A549 (cell line): Measurements from ENCODE around the gene FRMD3. TPM values are rescaled to one million over a fixed set of nuclear protein-coding genes. Genes with fewer than 3 reads are reported as not detected.

Experiments used
- ATAC-seq, 2 experiments: fragments of 200-7000 bp in 1 of 2; fragments of >200 bp in 1 of 2; cut with Nextera tagmentation in 1 of 2; cut with Tn5 transposase in 1 of 2; 3 replicates each; pipeline versions ENCODE4 v1.8.0 to v1.9.1; 2018 to 2020; ENCODE audit warnings: mild to moderate bottlenecking in 1 of 2, moderate library complexity in 1 of 2
- CTCF ChIA-PET: fragments of 300-600 bp; sonication (Branson Sonifier 250); formaldehyde crosslinking; extraction: SDS; loops from one replicate; lab custom pipeline; 2021; ENCODE audit warnings: antibody characterized with exemption, inconsistent platforms; lab: Yijun Ruan, JAX
- POLR2A ChIA-PET: fragments of 350-600 bp; formaldehyde crosslinking; extraction: SDS; loops from one replicate; lab custom pipeline; 2021; ENCODE audit warnings: antibody characterized with exemption, inconsistent platforms; lab: Yijun Ruan, JAX
- DNase-seq, 2 experiments: peaks; one replicate each; pipeline versions ENCODE4 v3.0.0 to v3.0.0-alpha.2; 2011 to 2016; ENCODE audit warnings: low read depth in 1 of 2, low spot score in 1 of 2
- FAIRE-seq: peaks from 2 replicates; lab custom pipeline; 2011; peaks lifted over from hg19 to GRCh38; lab: Jason Lieb, UNC
- H3K27ac ChIP-seq, 2 experiments: fragments of >200 bp; sonication (Bioruptor Twin); formaldehyde crosslinking; 3 replicates each; pipeline ENCODE4 v1.5.1; 2016 to 2017
- H3K4me1 ChIP-seq: fragments of >200 bp; sonication (Bioruptor Twin); formaldehyde crosslinking; 3 replicates; pipeline ENCODE4 v1.6.1; 2016
- H3K4me2 ChIP-seq: fragments of >200 bp; sonication (Bioruptor Twin); formaldehyde crosslinking; 3 replicates; pipeline ENCODE4 v1.6.1; 2016
- H3K4me3 ChIP-seq: fragments of >200 bp; sonication (Bioruptor Twin); formaldehyde crosslinking; 3 replicates; pipeline ENCODE4 v1.5.1; 2016
- H3K9me3 ChIP-seq: fragments of >200 bp; sonication (Bioruptor Twin); formaldehyde crosslinking; 3 replicates; pipeline ENCODE4 v1.6.1; 2016
- CBX8 ChIP-seq: fragments of 200-600 bp; sonication (generic); IDR thresholded peaks from 2 replicates; pipeline ENCODE4 v1.6.1; 2016
- CHD2 ChIP-seq: fragments of 150-350 bp; IDR thresholded peaks from 2 replicates; pipeline ENCODE4 v1.6.1; 2014; ENCODE audit warnings: low read length; ENCODE audit not compliant: partially characterized antibody
- CHD4 ChIP-seq: fragments of 200-600 bp; sonication (generic); IDR thresholded peaks from 2 replicates; pipeline ENCODE4 v1.6.1; 2016; ENCODE audit warnings: antibody characterized with exemption, mild to moderate bottlenecking, borderline replicate concordance
- CTCF ChIP-seq: fragments of >200 bp; sonication (Bioruptor Twin); formaldehyde crosslinking; IDR thresholded peaks from 3 replicates; pipeline ENCODE4 v1.5.1; 2016
- FOSL2 ChIP-seq, 2 experiments: fragments of 450-650 bp in 1 of 2; fragments of >200 bp in 1 of 2; sonication (Bioruptor Twin) in 1 of 2; formaldehyde crosslinking; IDR thresholded peaks; 2 replicates each; pipeline versions ENCODE4 v1.5.0 to v1.6.1; 2016 to 2020; ENCODE audit warnings: mild to moderate bottlenecking in 1 of 2, moderate library complexity in 1 of 2
- GATA3 ChIP-seq: IDR thresholded peaks from 2 replicates; pipeline ENCODE4 v1.6.1; 2012; ENCODE audit warnings: borderline replicate concordance
- HEYL ChIP-seq: fragments of 250-450 bp; sonication (Bioruptor Pico); IDR thresholded peaks from 2 replicates; pipeline ENCODE4 v1.8.0; 2021; ENCODE audit warnings: mild to moderate bottlenecking, moderate library complexity
- HOXB5 ChIP-seq: fragments of 250-450 bp; sonication (Bioruptor Pico); IDR thresholded peaks from 2 replicates; pipeline ENCODE4 v1.5.0; 2020; ENCODE audit warnings: mild to moderate bottlenecking, moderate library complexity
- KDM5A ChIP-seq: fragments of 200-600 bp; sonication (generic); IDR thresholded peaks from 2 replicates; pipeline ENCODE4 v1.6.1; 2016; ENCODE audit warnings: antibody characterized with exemption, mild to moderate bottlenecking
- MAX ChIP-seq: IDR thresholded peaks from 2 replicates; pipeline ENCODE4 v1.6.1; 2012
- MYC ChIP-seq: IDR thresholded peaks from 2 replicates; pipeline ENCODE4 v1.6.1; 2012; ENCODE audit warnings: mild to moderate bottlenecking, inconsistent platforms, low read length, improper control_type of control experiment, borderline replicate concordance
- NFE2L2 ChIP-seq: fragments of 150-350 bp; conservative IDR thresholded peaks from 2 replicates; pipeline ENCODE4 v1.6.1; 2014; ENCODE audit warnings: low read length
- PHF8 ChIP-seq: fragments of 200-600 bp; sonication (generic); IDR thresholded peaks from 2 replicates; pipeline ENCODE4 v1.6.1; 2016; ENCODE audit warnings: low read depth, mild to moderate bottlenecking, antibody characterized with exemption, moderate library complexity, borderline replicate concordance
- POLR2AphosphoS2 ChIP-seq: conservative IDR thresholded peaks from 2 replicates; pipeline ENCODE4 v1.6.1; 2012; ENCODE audit warnings: low read length, improper control_type of control experiment, inconsistent platforms
- RAD21 ChIP-seq, 2 experiments: fragments of >200 bp in 1 of 2; sonication (Bioruptor Twin) in 1 of 2; formaldehyde crosslinking in 1 of 2; IDR thresholded peaks in 1 of 2; conservative IDR thresholded peaks in 1 of 2; 2 replicates in 1 of 2; 3 replicates in 1 of 2; pipeline ENCODE4 v1.6.1; 2012 to 2018; ENCODE audit warnings: inconsistent platforms in 1 of 2
- RARB ChIP-seq: fragments of 250-450 bp; sonication (Bioruptor Pico); IDR thresholded peaks from 2 replicates; pipeline ENCODE4 v1.8.0; 2021; ENCODE audit warnings: mild to moderate bottlenecking, moderate library complexity
- RCOR1 ChIP-seq: fragments of 150-350 bp; IDR thresholded peaks from 2 replicates; pipeline ENCODE4 v1.6.1; 2014; ENCODE audit warnings: antibody characterized with exemption, low read length, low read depth
- RNF2 ChIP-seq: fragments of 200-600 bp; sonication (generic); IDR thresholded peaks from 2 replicates; pipeline ENCODE4 v1.6.1; 2016; ENCODE audit warnings: low read depth, mild to moderate bottlenecking, antibody characterized with exemption, moderate library complexity, borderline replicate concordance
- SREBF2 ChIP-seq: fragments of 450-650 bp; IDR thresholded peaks from 2 replicates; pipeline ENCODE4 v1.6.1; 2014; ENCODE audit warnings: mild to moderate bottlenecking, moderate library complexity
- TP53 ChIP-seq: fragments of 250-450 bp; sonication (Bioruptor Pico); IDR thresholded peaks from 2 replicates; pipeline ENCODE4 v1.5.0; 2021; ENCODE audit warnings: mild to moderate bottlenecking, moderate library complexity
- USF2 ChIP-seq: fragments of 450-650 bp; IDR thresholded peaks from 2 replicates; pipeline ENCODE4 v1.6.1; 2014; ENCODE audit warnings: antibody characterized with exemption
- ZFP36 ChIP-seq: fragments of 450-650 bp; IDR thresholded peaks from 2 replicates; pipeline ENCODE4 v1.6.1; 2014; ENCODE audit warnings: borderline replicate concordance; ENCODE audit not compliant: partially characterized antibody
- ZNF302 ChIP-seq: fragments of 250-450 bp; sonication (Bioruptor Pico); IDR thresholded peaks from 2 replicates; pipeline ENCODE4 v1.9.0; 2021; ENCODE audit warnings: inconsistent platforms, mild to moderate bottlenecking, moderate library complexity
- WGBS: methylation state at CpG from one replicate; pipeline ENCODE4 v1.1.6; 2017; ENCODE audit errors: missing lambda C conversion rate; 5-methylcytosine and 5-hydroxymethylcytosine counted together
- polyA plus RNA-seq, 4 experiments: library from polyadenylated mRNA; depleted of rRNA in 3 of 4; stranded (reverse); fragments of >200 nt; fragmentation: RNase III in 1 of 4; extraction: RNeasy Plus Mini Kit Qiagen cat#74134 plus additional on column Dnase treatment in 1 of 4; gene quantifications; 2 replicates in 3 of 4; 3 replicates in 1 of 4; pipeline ENCODE4 v1.2.3, GENCODE V29; 2011 to 2017
- TF ChIP-seq, protein P1 (sequence below): fragments of 200-600 bp; sonication (generic); IDR thresholded peaks from 2 replicates; pipeline ENCODE4 v1.6.1; 2016; ENCODE audit warnings: antibody characterized with exemption, mild to moderate bottlenecking, moderate library complexity
- TF ChIP-seq, protein P2 (sequence below): fragments of 150-350 bp; IDR thresholded peaks from 2 replicates; pipeline ENCODE4 v1.6.1; 2014; ENCODE audit warnings: low read depth, mild to moderate bottlenecking, low read length

Gene FRMD3
- polyA plus RNA-seq, 2 of the 4 experiments (the other 2 are of a cell fraction): 1.7 to 3.3 TPM

DNA sequence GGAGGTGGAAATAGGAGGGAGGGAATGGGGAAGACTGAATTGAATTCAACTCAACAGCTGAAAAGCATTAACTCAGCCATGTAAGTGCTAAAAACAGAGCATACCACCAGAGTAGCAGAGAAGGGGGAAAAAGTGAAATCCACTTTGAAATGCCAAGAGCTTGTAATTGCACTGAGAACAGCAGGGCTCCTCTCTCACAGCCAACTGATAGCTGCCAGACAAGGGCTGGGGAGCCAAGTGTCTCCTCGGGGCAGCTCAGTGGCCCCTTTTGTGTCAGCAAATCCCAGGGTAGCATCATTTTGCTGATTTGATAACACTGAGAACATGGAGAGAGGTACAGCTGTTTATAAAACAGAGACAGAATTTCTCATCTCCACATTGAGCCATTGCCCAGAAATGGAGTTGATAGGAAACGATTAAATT is 182.5 kb downstream of the FRMD3 start:
- POLR2A ChIA-PET: no interaction called here

DNA sequence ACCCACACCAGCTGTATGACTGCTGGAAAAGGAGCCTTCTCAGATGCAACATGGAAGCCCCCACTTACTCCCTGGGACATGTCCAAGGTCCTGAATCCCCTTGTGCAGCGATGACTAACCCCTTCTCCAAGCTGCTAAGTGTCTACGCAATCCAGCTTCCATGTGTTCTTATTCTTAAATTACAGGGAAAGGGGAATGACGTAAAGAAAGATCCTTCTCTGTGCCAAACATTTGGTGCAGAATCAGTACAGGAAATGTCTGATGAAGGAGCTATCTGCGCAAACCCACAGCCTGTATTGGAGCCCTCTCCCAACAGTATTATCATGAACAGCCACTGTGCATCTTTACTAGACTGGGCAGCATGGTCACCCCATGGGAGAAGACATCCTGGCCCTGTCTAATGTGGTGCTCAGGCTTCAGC is 183.2 kb downstream of the FRMD3 start:
- TF ChIP-seq, protein P1, sequence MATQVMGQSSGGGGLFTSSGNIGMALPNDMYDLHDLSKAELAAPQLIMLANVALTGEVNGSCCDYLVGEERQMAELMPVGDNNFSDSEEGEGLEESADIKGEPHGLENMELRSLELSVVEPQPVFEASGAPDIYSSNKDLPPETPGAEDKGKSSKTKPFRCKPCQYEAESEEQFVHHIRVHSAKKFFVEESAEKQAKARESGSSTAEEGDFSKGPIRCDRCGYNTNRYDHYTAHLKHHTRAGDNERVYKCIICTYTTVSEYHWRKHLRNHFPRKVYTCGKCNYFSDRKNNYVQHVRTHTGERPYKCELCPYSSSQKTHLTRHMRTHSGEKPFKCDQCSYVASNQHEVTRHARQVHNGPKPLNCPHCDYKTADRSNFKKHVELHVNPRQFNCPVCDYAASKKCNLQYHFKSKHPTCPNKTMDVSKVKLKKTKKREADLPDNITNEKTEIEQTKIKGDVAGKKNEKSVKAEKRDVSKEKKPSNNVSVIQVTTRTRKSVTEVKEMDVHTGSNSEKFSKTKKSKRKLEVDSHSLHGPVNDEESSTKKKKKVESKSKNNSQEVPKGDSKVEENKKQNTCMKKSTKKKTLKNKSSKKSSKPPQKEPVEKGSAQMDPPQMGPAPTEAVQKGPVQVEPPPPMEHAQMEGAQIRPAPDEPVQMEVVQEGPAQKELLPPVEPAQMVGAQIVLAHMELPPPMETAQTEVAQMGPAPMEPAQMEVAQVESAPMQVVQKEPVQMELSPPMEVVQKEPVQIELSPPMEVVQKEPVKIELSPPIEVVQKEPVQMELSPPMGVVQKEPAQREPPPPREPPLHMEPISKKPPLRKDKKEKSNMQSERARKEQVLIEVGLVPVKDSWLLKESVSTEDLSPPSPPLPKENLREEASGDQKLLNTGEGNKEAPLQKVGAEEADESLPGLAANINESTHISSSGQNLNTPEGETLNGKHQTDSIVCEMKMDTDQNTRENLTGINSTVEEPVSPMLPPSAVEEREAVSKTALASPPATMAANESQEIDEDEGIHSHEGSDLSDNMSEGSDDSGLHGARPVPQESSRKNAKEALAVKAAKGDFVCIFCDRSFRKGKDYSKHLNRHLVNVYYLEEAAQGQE: peak; percentile 57; the same call in 1 of the 2 replicates
- TF ChIP-seq SREBF2: no peak
- POLR2A ChIA-PET: no interaction called here
- Histone ChIP-seq H3K4me1 (no peaks in the 10 kb centered on the region), H3K9me3 (no peaks in the 10 kb centered on the region), H3K4me2 (no peak overlapping the region), H3K27ac (no peak overlapping the region), H3K4me3 (no peak overlapping the region)
- no peak for DNase-seq
- FAIRE-seq: no peak
- CTCF ChIA-PET: interaction anchor here (2.4 kb wide), 1 partner anchor 21 kb away, joined by 10 read pairs; no protein-coding TSS in a partner anchor
- no peak for ATAC-seq
- WGBS: 71% methylated on average over 4 of the region's 4 CpGs

More for the DNA sequence above, 182.5 kb downstream of the FRMD3 start:
- no peak for FAIRE-seq
- no peak for DNase-seq
- Histone ChIP-seq H3K4me3 (no peak overlapping the region), H3K27ac (no peak overlapping the region), H3K9me3 (no peaks in the 10 kb centered on the region), H3K4me2 (no peak overlapping the region), H3K4me1 (no peaks in the 10 kb centered on the region)
- TF ChIP-seq CBX8: no peak
- TF ChIP-seq SREBF2: no peak
- no peak for TF ChIP-seq HOXB5 (CRISPR knock-in tag)
- no peak for TF ChIP-seq FOSL2 (IDR thresholded peaks at IDR 0.05)
- TF ChIP-seq FOSL2 (CRISPR knock-in tag; IDR thresholded peaks at IDR 0.05): no peak
- no peak for TF ChIP-seq CHD2
- TF ChIP-seq PHF8: no peak
- TF ChIP-seq RAD21 (conservative IDR thresholded peaks at IDR 0.05 in 1 of 2, IDR thresholded peaks at IDR 0.05 in 1 of 2): no peak
- no peak for TF ChIP-seq CTCF
- no peak for TF ChIP-seq POLR2AphosphoS2
- TF ChIP-seq HEYL (CRISPR knock-in tag): no peak
- no peak for TF ChIP-seq TP53
- no peak for TF ChIP-seq NFE2L2
- CTCF ChIA-PET: interaction anchor here (2.4 kb wide), 1 partner anchor 22 kb away, joined by 10 read pairs; no protein-coding TSS in a partner anchor
- WGBS: 44% methylated on average over 2 of the region's 2 CpGs
- ATAC-seq: no peak

DNA sequence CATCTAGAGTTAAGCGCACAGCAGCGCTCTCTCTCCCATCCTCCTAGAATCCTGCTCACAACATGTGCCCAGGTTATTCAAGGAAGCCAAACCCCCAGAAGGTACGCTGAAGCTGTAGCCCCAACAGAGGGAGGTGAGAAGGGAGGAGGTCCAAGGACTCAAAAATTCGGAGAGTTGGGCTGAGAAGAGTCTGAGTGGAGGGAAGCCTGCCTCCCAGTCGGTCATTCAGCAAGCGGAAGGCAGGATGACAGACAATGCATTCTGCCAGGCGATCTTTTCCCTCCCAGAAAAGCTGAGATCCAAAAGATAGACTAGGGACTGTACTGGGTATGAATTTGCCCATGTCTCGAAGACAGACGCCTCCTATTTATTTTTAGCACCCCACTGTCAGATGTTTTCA is 189.2 kb downstream of the FRMD3 start:
- ChIA-PET POLR2A (no interaction called here), CTCF (no interaction called here)
- ATAC-seq: no peak
- no peak overlapping the region for H3K27ac ChIP-seq
- no peaks in the 10 kb centered on the region for H3K4me1 ChIP-seq
- DNase-seq: no peak
- WGBS: 78% methylated on average over 9 of the region's 9 CpGs
- no peak for FAIRE-seq
- no peak overlapping the region for H3K4me2 ChIP-seq
- no peak for TF ChIP-seq NFE2L2
- no peak for TF ChIP-seq TP53
- TF ChIP-seq GATA3: no peak
- no peak for TF ChIP-seq USF2
- no peak for TF ChIP-seq RARB (CRISPR knock-in tag)
- no peak for TF ChIP-seq RCOR1
- TF ChIP-seq KDM5A: no peak
- TF ChIP-seq RNF2: no peak
- TF ChIP-seq CHD4: no peak
- TF ChIP-seq CHD2: no peak
- TF ChIP-seq ZFP36: no peak
- no peak for TF ChIP-seq MAX
- TF ChIP-seq, protein P2, sequence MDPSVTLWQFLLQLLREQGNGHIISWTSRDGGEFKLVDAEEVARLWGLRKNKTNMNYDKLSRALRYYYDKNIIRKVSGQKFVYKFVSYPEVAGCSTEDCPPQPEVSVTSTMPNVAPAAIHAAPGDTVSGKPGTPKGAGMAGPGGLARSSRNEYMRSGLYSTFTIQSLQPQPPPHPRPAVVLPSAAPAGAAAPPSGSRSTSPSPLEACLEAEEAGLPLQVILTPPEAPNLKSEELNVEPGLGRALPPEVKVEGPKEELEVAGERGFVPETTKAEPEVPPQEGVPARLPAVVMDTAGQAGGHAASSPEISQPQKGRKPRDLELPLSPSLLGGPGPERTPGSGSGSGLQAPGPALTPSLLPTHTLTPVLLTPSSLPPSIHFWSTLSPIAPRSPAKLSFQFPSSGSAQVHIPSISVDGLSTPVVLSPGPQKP: no peak
- TF ChIP-seq ZNF302: no peak
- TF ChIP-seq MYC: no peak
- no peaks in the 10 kb centered on the region for H3K9me3 ChIP-seq
- H3K4me3 ChIP-seq: no peak overlapping the region
